Transverse colon (tissue), 4 donors: ENCODE measurements around the gene PLOD3. TPM values are rescaled to one million over a fixed set of nuclear protein-coding genes. Genes with fewer than 3 reads are reported as not detected.

Experiments used
- DNase-seq: peaks from one replicate; pipeline ENCODE4 v3.0.0-alpha.2; 2019
- H3K27ac ChIP-seq, 4 donors: fragments of 200-600 bp; sonication (generic); 2 replicates each; pipeline ENCODE4 v1.5.1; 2016 to 2018; ENCODE audit warnings: inconsistent platforms in 4 of 4
- H3K27me3 ChIP-seq: fragments of 200-600 bp; sonication (generic); 2 replicates; pipeline ENCODE4 v1.5.1; 2017; ENCODE audit warnings: inconsistent platforms
- H3K36me3 ChIP-seq, 4 donors: fragments of 200-600 bp; sonication (generic); 2 replicates each; pipeline ENCODE4 v1.5.1; 2017 to 2019; ENCODE audit warnings: inconsistent platforms in 4 of 4
- H3K4me1 ChIP-seq, 4 donors: fragments of 200-600 bp; sonication (generic); 2 replicates each; pipeline ENCODE4 v1.5.1; 2017 to 2020; ENCODE audit warnings: inconsistent platforms in 4 of 4
- H3K4me3 ChIP-seq, 4 donors: fragments of 200-600 bp; sonication (generic); 1 replicate in 1 of 4; 2 replicates in 3 of 4; pipeline versions ENCODE4 v1.5.1 to v1.6.1; 2017 to 2019; ENCODE audit warnings: inconsistent platforms in 4 of 4
- H3K9me3 ChIP-seq, 2 donors: fragments of 200-600 bp; sonication (generic); 2 replicates each; pipeline ENCODE4 v1.5.1; 2017 to 2019; ENCODE audit warnings: inconsistent platforms in 2 of 2
- CTCF ChIP-seq, 5 experiments: fragments of 200-600 bp in 3 of 5; fragments of 450-650 bp in 2 of 5; sonication (generic) in 3 of 5; IDR thresholded peaks; 1 replicate in 2 of 5; 2 replicates in 3 of 5; pipeline ENCODE4 v1.5.1; 2016 to 2017; ENCODE audit warnings: antibody characterized with exemption in 5 of 5, inconsistent platforms in 3 of 5, mild to moderate bottlenecking in 2 of 5, moderate library complexity in 1 of 5
- EP300 ChIP-seq: sonication (generic); formaldehyde crosslinking; IDR thresholded peaks from one replicate; pipeline ENCODE4 v1.6.1; 2017; ENCODE audit warnings: antibody characterized with exemption, low read depth
- POLR2A ChIP-seq: fragments of 450-650 bp; IDR thresholded peaks from one replicate; pipeline ENCODE4 v1.6.1; 2016; ENCODE audit warnings: antibody characterized with exemption, mild to moderate bottlenecking, moderate library complexity
- POLR2AphosphoS5 ChIP-seq, 3 donors: sonication (generic); formaldehyde crosslinking; IDR thresholded peaks; one replicate each; pipeline ENCODE4 v1.6.1; 2016; ENCODE audit warnings: antibody characterized with exemption in 3 of 3
- WGBS, 2 donors: methylation state at CpG; one replicate each; pipeline ENCODE4 v1.1.5; 2018; ENCODE audit warnings: low coverage in 1 of 2; 5-methylcytosine and 5-hydroxymethylcytosine counted together
- in situ Hi-C, 4 donors: fragments of 200-750 bp; cut with MboI; loops; one replicate each; pipeline versions ENCODE4 v1.15.0 to v1.15.1; 2017; ENCODE audit warnings: low sequenced_read_pairs in 3 of 4, low pct_ligation_motif_present in 1 of 4, low pct_unique_long_range_greater_than_20kb in 1 of 4
- intact Hi-C: fragments of 100-400 bp; cut with DNase I; formaldehyde crosslinking; loops from one replicate; pipeline ENCODE4 v1.15.1; 2023; ENCODE audit warnings: low total_unique reads
- total RNA-seq, 4 donors: library from RNA; depleted of rRNA; stranded (reverse); fragments of >200 nt; gene quantifications; one replicate each; pipeline ENCODE4 v1.1.0, GENCODE V29; 2016

PLOD3 gene
- total RNA-seq, 4 donors from 2014 or later, result 48.4 to 81.2 (median 60.8) TPM

- in situ Hi-C loops (no loop called here), intact Hi-C loops (no loop called here)
- no peak for DNase-seq
- no peak overlapping the region for H3K4me3 ChIP-seq
- peaks cover 98% of the 10 kb centered on the region for H3K27me3 ChIP-seq
- no peaks in the 10 kb centered on the region for H3K36me3 ChIP-seq
- WGBS, 2 donors, result 3% methylated on average over 9 of the region's 11 CpGs; no CpG with 5 or more reads in 1 of the 2 donors
- no peaks in the 10 kb centered on the region for H3K9me3 ChIP-seq
- H3K27ac ChIP-seq, result no peak overlapping the region
- TF ChIP-seq POLR2AphosphoS5 (IDR thresholded peaks at IDR 0.05) (no peak), POLR2A (no peak), EP300 (no peak), CTCF (IDR thresholded peaks at IDR 0.05) (no peak)
- peaks cover 31 to 46% (median 44%) of the 10 kb centered on the region in 4 donors for H3K4me1 ChIP-seq
These were observed 50.8 kb downstream of the PLOD3 start for GRCh38 chr7:101166648-101166908.

DNA sequence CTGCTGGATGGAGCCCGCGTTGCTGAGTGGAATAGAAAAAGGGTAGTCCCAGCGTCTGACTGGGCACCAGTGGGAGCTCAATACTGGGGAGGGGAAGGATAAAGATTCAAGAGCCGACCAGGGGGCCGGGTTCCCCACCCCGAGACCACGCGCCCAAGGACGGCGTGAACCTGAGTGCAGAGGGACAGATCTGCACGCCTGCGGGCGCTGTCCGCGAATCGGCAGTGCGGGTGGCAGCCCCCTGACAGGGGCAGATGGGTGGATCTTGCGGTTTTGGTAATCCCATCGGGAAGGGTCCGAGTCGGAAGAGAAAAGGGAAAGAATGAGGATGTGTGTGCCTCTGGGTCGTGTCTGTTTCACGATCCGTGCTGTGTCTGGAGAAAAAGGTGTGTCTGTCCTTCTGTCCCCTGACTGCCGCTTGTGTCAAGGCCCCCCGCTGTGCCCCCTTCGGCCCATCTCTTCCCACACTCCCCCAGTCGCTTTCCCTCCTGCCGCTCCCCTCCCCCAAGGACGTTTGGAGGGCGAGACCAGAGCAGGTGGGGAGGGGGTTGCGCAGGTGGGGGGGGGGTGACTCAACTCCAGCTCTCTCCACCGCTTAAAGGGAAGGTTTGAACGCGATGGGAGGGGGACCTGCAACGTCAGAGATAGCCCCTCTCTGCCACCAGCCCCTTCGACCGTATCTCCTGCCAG is 51.3 kb downstream of the PLOD3 start:
- Histone ChIP-seq H3K36me3 (no peaks in the 10 kb centered on the region), H3K4me1 (peaks cover 31 to 46% (median 43%) of the 10 kb centered on the region in 4 donors), H3K27me3 (peaks cover 98% of the 10 kb centered on the region), H3K9me3 (no peaks in the 10 kb centered on the region), H3K4me3 (peak overlapping the region in 1 of 4 donors; percentile 12), H3K27ac (no peak overlapping the region)
- in situ Hi-C loops, result no loop called here
- 2 to 3% methylated on average over 9 to 33 of the region's 38 CpGs for whole genome bisulfite sequencing, 2 donors
- TF ChIP-seq EP300, result no peak
- no peak for TF ChIP-seq CTCF (IDR thresholded peaks at IDR 0.05)
- no peak for TF ChIP-seq POLR2A
- no peak for TF ChIP-seq POLR2AphosphoS5 (IDR thresholded peaks at IDR 0.05)
- no peak for DNase-seq
- intact Hi-C loops, result no loop called here

DNA sequence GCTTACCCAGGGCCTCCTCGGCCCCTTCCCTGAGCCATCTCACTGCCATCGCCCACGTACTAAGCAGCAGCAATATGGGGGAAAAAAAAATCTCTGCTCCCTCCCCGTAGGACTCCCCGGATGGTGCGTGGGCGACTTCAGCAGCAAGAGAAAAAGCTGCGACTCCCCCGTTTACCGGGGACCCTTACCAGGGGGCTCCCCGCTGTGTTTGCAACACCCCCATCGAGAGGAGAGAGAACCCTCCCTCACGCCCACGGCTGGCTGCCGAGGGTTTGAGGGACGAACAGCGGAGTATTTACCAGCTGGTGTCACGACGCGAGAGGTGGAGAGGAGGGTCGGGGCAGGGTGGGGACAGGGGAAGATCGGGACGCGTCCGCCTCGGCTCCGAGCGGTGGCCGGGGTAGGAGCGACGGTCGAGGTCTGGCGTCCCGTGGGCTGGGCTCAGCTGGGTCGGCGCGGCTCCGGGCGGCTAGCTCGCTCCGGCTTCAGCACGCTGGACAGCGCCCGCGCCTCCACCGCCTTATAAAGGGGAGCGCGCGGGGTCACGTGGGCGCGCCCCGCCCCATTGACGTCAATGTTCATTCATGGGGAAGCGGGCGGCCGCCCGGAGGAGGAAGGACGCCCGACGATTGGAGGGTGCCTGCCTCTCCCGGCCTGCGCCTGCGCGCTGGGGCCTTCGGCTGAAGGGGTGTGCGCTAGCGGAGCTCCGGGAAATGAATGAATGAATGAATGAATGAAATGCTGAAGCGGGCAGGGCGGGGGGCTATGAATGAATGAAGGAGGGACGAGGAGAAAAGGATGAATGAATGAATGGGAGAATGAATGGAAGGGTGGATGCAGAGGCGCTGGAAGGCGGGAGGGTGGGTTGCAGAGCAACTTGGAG is 52.1 kb downstream of the PLOD3 start, which contains the start of gene VGF:
VGF (minus strand) TSS at position 495 of the 883 bp plus-strand sequence. CDS start 726 bp downstream, outside the sequence.
- WGBS, 2 donors, result 4% methylated on average over 4 to 73 of the region's 74 CpGs
- peaks cover 91% of the 10 kb centered on the region for H3K27me3 ChIP-seq
- peak; percentile 20 to 51 (median 44) for TF ChIP-seq POLR2AphosphoS5 (IDR thresholded peaks at IDR 0.05)
- no peak for TF ChIP-seq CTCF (IDR thresholded peaks at IDR 0.05)
- no peak within 1 kb of the TSS for H3K27ac ChIP-seq
- in situ Hi-C loops (no loop called here), intact Hi-C loops (no loop called here)
- H3K4me1 ChIP-seq, result peaks cover 31 to 46% (median 43%) of the 10 kb centered on the region in 4 donors
- no peaks in the 10 kb centered on the region for H3K9me3 ChIP-seq
- peak within 1 kb of the TSS in 1 of 4 donors; percentile 12 for H3K4me3 ChIP-seq
- H3K36me3 ChIP-seq, result no peaks in the 10 kb centered on the region
- DNase-seq, result peak; percentile 93

GRCh38 chr7:101164071-101164840 is 53.1 kb downstream of the PLOD3 start:
- intact Hi-C loops (no loop called here), in situ Hi-C loops (no loop called here)
- no peaks in the 10 kb centered on the region for H3K9me3 ChIP-seq
- peak overlapping the region in 2 of 4 donors; percentile 31 to 44 for H3K4me3 ChIP-seq
- H3K36me3 ChIP-seq, result peaks cover 0 to 5% (median 0%) of the 10 kb centered on the region in 4 donors
- WGBS, 2 donors, result 5 to 30% methylated on average over 2 to 32 of the region's 75 CpGs
- no peak for DNase-seq
- H3K4me1 ChIP-seq, result peaks cover 27 to 41% (median 35%) of the 10 kb centered on the region in 4 donors
- no peak overlapping the region for H3K27ac ChIP-seq
- TF ChIP-seq POLR2AphosphoS5 (IDR thresholded peaks at IDR 0.05) (no peak), CTCF (IDR thresholded peaks at IDR 0.05) (no peak)
- peaks cover 81% of the 10 kb centered on the region for H3K27me3 ChIP-seq
